ENCODE results near the gene TMEM208.

- TF ChIP-seq CTCF (IDR thresholded peaks at IDR 0.05) (no peak), POLR2A (IDR thresholded peaks at IDR 0.05) (no peak)
These were observed 19.8 kb downstream of the TMEM208 start for GRCh38 chr16:67246756-67247191.

All from adrenal gland (tissue), 5 donors.